22Rv1 (cell line): ENCODE measurements around the gene ATP10B.

Experiments used
- H3K27ac ChIP-seq: fragments of 450-650 bp; 2 replicates; pipeline ENCODE4 v1.5.1; 2017
- CTCF ChIP-seq: fragments of 450-650 bp; IDR thresholded peaks from 2 replicates; pipeline ENCODE4 v1.5.1; 2017; ENCODE audit warnings: mild to moderate bottlenecking
- ZFX ChIP-seq: fragments of 450-650 bp; IDR thresholded peaks from 2 replicates; pipeline ENCODE4 v1.6.1; 2017; ENCODE audit warnings: antibody characterized with exemption, borderline replicate concordance

The ATP10B gene

GRCh38 chr5:160793530-160793899 is 58.5 kb downstream of the ATP10B start:
- H3K27ac ChIP-seq = no peak overlapping the region
- TF ChIP-seq CTCF (no peak), ZFX (no peak)

- H3K27ac ChIP-seq = no peak overlapping the region
- TF ChIP-seq ZFX (no peak), CTCF (no peak)
Measured at GRCh38 chr5:160792732-160793529, 59.1 kb downstream of the ATP10B start.

GRCh38 chr5:160792281-160792680 is 59.7 kb downstream of the ATP10B start:
- no peak overlapping the region for H3K27ac ChIP-seq
- TF ChIP-seq ZFX (no peak), CTCF (no peak)

GRCh38 chr5:160789219-160789859 is 62.7 kb downstream of the ATP10B start:
- H3K27ac ChIP-seq = no peak overlapping the region
- TF ChIP-seq CTCF (no peak), ZFX (no peak)

GRCh38 chr5:160788102-160788660 is 63.8 kb downstream of the ATP10B start:
- no peak overlapping the region for H3K27ac ChIP-seq
- no peak for TF ChIP-seq CTCF
- no peak for TF ChIP-seq ZFX

GRCh38 chr5:160787240-160787639 is 64.8 kb downstream of the ATP10B start:
- TF ChIP-seq ZFX = no peak
- TF ChIP-seq CTCF = peak; percentile 66
- no peak overlapping the region for H3K27ac ChIP-seq
